Lower leg skin (tissue), 4 donors: Measurements from ENCODE around the gene TP73. TPM values are rescaled to one million over a fixed set of nuclear protein-coding genes. Genes with fewer than 3 reads are reported as not detected.

Experiments
- DNase-seq, 2 donors: peaks; one replicate each; pipeline ENCODE4 v3.0.0-alpha.2; 2019; ENCODE audit warnings: low spot score in 2 of 2
- H3K4me3 ChIP-seq: fragments of 200-600 bp; sonication (generic); 2 replicates; pipeline ENCODE4 v1.5.1; 2017; ENCODE audit warnings: mild to moderate bottlenecking, low read depth; ENCODE audit not compliant: poor library complexity, severe bottlenecking
- CTCF ChIP-seq, 3 donors: fragments of 450-650 bp; IDR thresholded peaks; one replicate each; pipeline ENCODE4 v1.5.1; 2016; ENCODE audit warnings: antibody characterized with exemption in 3 of 3, mild to moderate bottlenecking in 3 of 3, moderate library complexity in 2 of 3
- POLR2A ChIP-seq, 2 donors: fragments of 450-650 bp; IDR thresholded peaks; one replicate each; pipeline ENCODE4 v1.6.1; 2016 to 2017; ENCODE audit warnings: antibody characterized with exemption in 2 of 2, mild to moderate bottlenecking in 1 of 2, moderate library complexity in 1 of 2
- WGBS, 2 donors: methylation state at CpG; one replicate each; pipeline ENCODE4 v1.1.5; 2018; 5-methylcytosine and 5-hydroxymethylcytosine counted together
- intact Hi-C: fragments of 100-400 bp; cut with DNase I; formaldehyde crosslinking; loops from one replicate; pipeline ENCODE4 v1.15.0; 2023; ENCODE audit warnings: low total_unique reads
- total RNA-seq, 4 donors: library from RNA; depleted of rRNA; stranded (reverse); fragments of >200 nt; gene quantifications; one replicate each; pipeline ENCODE4 v1.1.0, GENCODE V29; 2016

Gene TP73
- total RNA-seq, 4 donors from 2014 or later, result 5.8 to 23.6 (median 11.0) TPM

- WGBS, 2 donors, result 53 to 55% methylated on average over 18 of the region's 20 CpGs
- DNase-seq, result no peak
- no peak overlapping the region for H3K4me3 ChIP-seq
- intact Hi-C loops, result no loop called here
- TF ChIP-seq CTCF (IDR thresholded peaks at IDR 0.05), result no peak
- no peak for TF ChIP-seq POLR2A (IDR thresholded peaks at IDR 0.05)
Measured at GRCh38 chr1:3680488-3681230, 28.3 kb downstream of the TP73 start.

- intact Hi-C loops, result no loop called here
- TF ChIP-seq CTCF (IDR thresholded peaks at IDR 0.05), result no peak
- no peak for TF ChIP-seq POLR2A (IDR thresholded peaks at IDR 0.05)
- H3K4me3 ChIP-seq, result no peak overlapping the region
- WGBS, 2 donors, result 73 to 88% methylated on average over 11 to 13 of the region's 19 CpGs
- no peak for DNase-seq
Measured at GRCh38 chr1:3681231-3681897, 29.0 kb downstream of the TP73 start.

GRCh38 chr1:3681898-3682806 is 29.8 kb downstream of the TP73 start:
- WGBS, 2 donors, result 85 to 88% methylated on average over 21 to 23 of the region's 27 CpGs
- intact Hi-C loops, result no loop called here
- TF ChIP-seq CTCF (IDR thresholded peaks at IDR 0.05) (no peak), POLR2A (IDR thresholded peaks at IDR 0.05) (no peak)
- no peak overlapping the region for H3K4me3 ChIP-seq
- no peak for DNase-seq

GRCh38 chr1:3683197-3683596 is 30.9 kb downstream of the TP73 start:
- no peak for DNase-seq
- TF ChIP-seq POLR2A (IDR thresholded peaks at IDR 0.05), result no peak
- TF ChIP-seq CTCF (IDR thresholded peaks at IDR 0.05), result no peak
- intact Hi-C loops, result no loop called here
- H3K4me3 ChIP-seq, result no peak overlapping the region
- WGBS, 2 donors, result 93 to 100% methylated on average over 1 of the region's 1 CpG

- no peak for DNase-seq
- H3K4me3 ChIP-seq, result no peak overlapping the region
- intact Hi-C loops, result no loop called here
- TF ChIP-seq CTCF (IDR thresholded peaks at IDR 0.05) (no peak), POLR2A (IDR thresholded peaks at IDR 0.05) (no peak)
- 11 to 18% methylated on average over 12 to 15 of the region's 26 CpGs for WGBS, 2 donors
Measured at GRCh38 chr1:3683992-3684391, 31.7 kb downstream of the TP73 start.
